Stimulated activated CD4-positive, alpha-beta T cell treated with anti-CD3 and anti-CD28 coated beads, Interleukin-1b, Interleukin-23, amount 100 ng/mL, for 48 hours (primary cell): ENCODE data around the gene RNPEPL1.
"Not testable (repeated sequence)": the region's sequence is repeated elsewhere in the genome, so short reads cannot be mapped to it uniquely, and the experiment has no call there.

Experiments
- DNase-seq: peaks from one replicate; pipeline ENCODE4 v3.0.0-alpha.2; 2020

Gene RNPEPL1

GRCh38 chr2:240538031-240538780 is 30.1 kb upstream of the RNPEPL1 start:
- no peak for DNase-seq

GRCh38 chr2:240539101-240539500 is 29.2 kb upstream of the RNPEPL1 start:
- not testable (repeated sequence) for DNase-seq

GRCh38 chr2:240539906-240540305 is 28.4 kb upstream of the RNPEPL1 start:
- DNase-seq, result no peak

GRCh38 chr2:240551288-240551687 is 17.0 kb upstream of the RNPEPL1 start:
- no peak for DNase-seq

GRCh38 chr2:240551811-240552210 is 16.5 kb upstream of the RNPEPL1 start:
- DNase-seq, result no peak

GRCh38 chr2:240553956-240554480 is 14.3 kb upstream of the RNPEPL1 start:
- DNase-seq, result no peak

GRCh38 chr2:240554767-240555493 is 13.4 kb upstream of the RNPEPL1 start:
- no peak for DNase-seq

- no peak for DNase-seq
Measured at GRCh38 chr2:240555541-240556250, 12.6 kb upstream of the RNPEPL1 start.

GRCh38 chr2:240556553-240557100 is 11.7 kb upstream of the RNPEPL1 start:
- DNase-seq, result peak; percentile 73

GRCh38 chr2:240557101-240557751 is 11.1 kb upstream of the RNPEPL1 start:
- DNase-seq, result no peak

GRCh38 chr2:240557808-240558207 is 10.5 kb upstream of the RNPEPL1 start, which contains the start of gene ANKMY1:
Gene ANKMY1 (minus strand): TSS chr2:240557988. CDS start chr2:240557335, 653 bp downstream.
- DNase-seq, result peak; percentile 75

GRCh38 chr2:240558236-240558761 is 10.0 kb upstream of the RNPEPL1 start:
- DNase-seq, result no peak

GRCh38 chr2:240559286-240559685 is 9.0 kb upstream of the RNPEPL1 start:
- no peak for DNase-seq

GRCh38 chr2:240560084-240560479 is 8.2 kb upstream of the RNPEPL1 start, which contains the start of gene DUSP28:
Gene DUSP28 (plus strand): TSS chr2:240560357. CDS start chr2:240560685, 328 bp downstream.
- DNase-seq, result peak; percentile 92

GRCh38 chr2:240560480-240561324 is 7.6 kb upstream of the RNPEPL1 start:
- peak; percentile 99 for DNase-seq

- DNase-seq, result no peak
Measured at GRCh38 chr2:240561325-240561971, 6.8 kb upstream of the RNPEPL1 start.

GRCh38 chr2:240563231-240563630 is 5.1 kb upstream of the RNPEPL1 start:
- DNase-seq, result not testable (repeated sequence)

GRCh38 chr2:240563951-240564560 is 4.2 kb upstream of the RNPEPL1 start:
- DNase-seq, result no peak

- DNase-seq, result peak; percentile 56
Measured at GRCh38 chr2:240564561-240565332, 3.5 kb upstream of the RNPEPL1 start.
